K562 (cell line): Measurements from ENCODE around the gene PLEK2. TPM values are rescaled to one million over a fixed set of nuclear protein-coding genes. Genes with fewer than 3 reads are reported as not detected.
"Not testable (repeated sequence)": the region's sequence is repeated elsewhere in the genome, so short reads cannot be mapped to it uniquely, and the experiment has no call there.

ENCODE experiments used
- ATAC-seq: fragments of 200-7000 bp; cut with Tn5 transposase; 3 replicates; pipeline ENCODE4 v1.9.1; 2020; ENCODE audit warnings: moderate library complexity
- BruUV-seq: library from RNA; stranded (reverse); fragments of 400-500 nt; replicated peaks from 2 replicates; lab custom pipeline; 2021; lab: Mats Ljungman, UMichigan
- CTCF ChIA-PET: fragments of 300-600 bp; formaldehyde crosslinking; extraction: SDS; loops from one replicate; lab custom pipeline; 2021; ENCODE audit warnings: low intra/inter-chr PET ratio; lab: Yijun Ruan, JAX
- POLR2A ChIA-PET: fragments of 300-600, 350-650 bp; sonication (Branson Sonifier 250); formaldehyde crosslinking; extraction: SDS; loops from one replicate; lab custom pipeline; 2021; ENCODE audit warnings: antibody characterized with exemption, inconsistent platforms; lab: Yijun Ruan, JAX
- DNase-seq, 4 experiments: peaks; one replicate each; pipeline versions ENCODE4 v3.0.0 to v3.0.0-alpha.2; 2011 to 2018; ENCODE audit warnings: low spot score in 3 of 4, mixed read lengths in 3 of 4; ENCODE audit errors: extremely low read depth in 1 of 4
- FAIRE-seq: peaks from 2 replicates; lab custom pipeline; 2011; peaks lifted over from hg19 to GRCh38; lab: Jason Lieb, UNC
- H2AFZ ChIP-seq: 2 replicates; pipeline ENCODE4 v1.6.0; 2011; ENCODE audit warnings: low read depth, low read length, control low read depth, inconsistent platforms
- H3K27ac ChIP-seq: fragments of 200-600 bp; 3 replicates; pipeline ENCODE4 v1.8.0; 2011; ENCODE audit warnings: low read depth, mild to moderate bottlenecking, control low read depth, inconsistent platforms, low read length, moderate library complexity, mixed read lengths; ENCODE audit errors: extremely low read depth
- H3K27me3 ChIP-seq, 2 experiments: fragments of 300-600 bp in 1 of 2; 2 replicates in 1 of 2; 3 replicates in 1 of 2; pipeline versions ENCODE4 v1.6.0 to v1.8.0; 2011; ENCODE audit warnings: inconsistent platforms in 2 of 2, low read length in 2 of 2, mild to moderate bottlenecking in 1 of 2, mixed read lengths in 1 of 2, moderate library complexity in 1 of 2; ENCODE audit not compliant: control insufficient read depth in 2 of 2, insufficient read depth in 2 of 2
- H3K36me3 ChIP-seq: fragments of 300-600 bp; 3 replicates; pipeline ENCODE4 v1.8.0; 2011; ENCODE audit warnings: mild to moderate bottlenecking, low read length, inconsistent platforms; ENCODE audit not compliant: control insufficient read depth, insufficient read depth
- H3K4me1 ChIP-seq, 2 experiments: fragments of 200-600 bp in 1 of 2; replicated peaks in 1 of 2; 2 replicates in 1 of 2; 3 replicates in 1 of 2; pipeline versions ENCODE4 v1.5.1 to v1.8.0; 2011; ENCODE audit warnings: inconsistent platforms in 2 of 2, low read length in 2 of 2, mild to moderate bottlenecking in 1 of 2, mixed read lengths in 1 of 2, moderate library complexity in 1 of 2; ENCODE audit not compliant: control insufficient read depth in 2 of 2, insufficient read depth in 2 of 2
- H3K4me2 ChIP-seq: 2 replicates; pipeline ENCODE4 v1.6.1; 2011; ENCODE audit warnings: low read length, control low read depth, inconsistent platforms, mixed read lengths; ENCODE audit not compliant: insufficient read depth
- H3K4me3 ChIP-seq: fragments of 200-600 bp; sonication (generic), shearing (Covaris generic); 2 replicates; pipeline ENCODE4 v1.5.1; 2016; ENCODE audit warnings: control low read depth, inconsistent platforms
- H3K79me2 ChIP-seq: fragments of 200-600 bp; 3 replicates; pipeline ENCODE4 v1.8.0; 2011; ENCODE audit warnings: low read length, inconsistent platforms; ENCODE audit not compliant: control insufficient read depth, insufficient read depth
- H3K9ac ChIP-seq, 2 experiments: 2 replicates each; pipeline versions ENCODE4 v1.6.0 to v1.6.1; 2011; ENCODE audit warnings: low read depth in 2 of 2, low read length in 2 of 2, control low read depth in 1 of 2, inconsistent platforms in 1 of 2, mild to moderate bottlenecking in 1 of 2, mixed read lengths in 1 of 2; ENCODE audit not compliant: insufficient read depth in 1 of 2
- H3K9me1 ChIP-seq: one replicate; pipeline ENCODE4 v1.6.0; 2011; ENCODE audit warnings: inconsistent platforms, mild to moderate bottlenecking, low read length, moderate library complexity; ENCODE audit not compliant: control insufficient read depth, insufficient read depth
- H3K9me3 ChIP-seq: replicated peaks from 2 replicates; pipeline ENCODE4 v1.5.1; 2011; ENCODE audit warnings: low read depth, low read length, inconsistent platforms; ENCODE audit not compliant: control insufficient read depth, insufficient read depth
- H4K20me1 ChIP-seq: replicated peaks from 2 replicates; pipeline ENCODE4 v1.6.1; 2011; ENCODE audit warnings: low read length, inconsistent platforms, mixed read lengths; ENCODE audit not compliant: control insufficient read depth, insufficient read depth
- MEIS2 ChIP-seq: fragments of 450-650 bp; IDR thresholded peaks from 2 replicates; pipeline ENCODE4 v1.6.1; 2014; ENCODE audit warnings: mild to moderate bottlenecking; ENCODE audit not compliant: partially characterized antibody
- WGBS: fragments of 100-300 bp; shearing (Covaris generic); methylation state at CpG from one replicate; pipeline ENCODE4 v1.1.6; 2016; ENCODE audit warnings: low coverage, mixed read lengths; ENCODE audit not compliant: insufficient coverage; ENCODE audit errors: missing lambda C conversion rate; 5-methylcytosine and 5-hydroxymethylcytosine counted together
- in situ Hi-C: fragments of 300-500 bp; cut with MboI; formaldehyde crosslinking; loops from 4 replicates; pipeline ENCODE4 v1.15.0; 2018; ENCODE audit warnings: inconsistent platforms, mixed read lengths
- intact Hi-C: fragments of 100-400 bp; cut with micrococcal nuclease; formaldehyde crosslinking; loops from 2 replicates; pipeline ENCODE4 v1.14.2; 2022
- polyA plus RNA-seq, 8 experiments: library from polyadenylated mRNA; depleted of rRNA in 4 of 8; stranded (reverse) in 5 of 8; unstranded in 3 of 8; fragments of >200 nt; fragmentation: Nextera tagmentation in 2 of 8; fragmentation: Illumina TruSeq in 1 of 8; extraction: Ambion mirVana in 2 of 8; extraction: Trizol in 1 of 8; gene quantifications; 2 replicates each; pipeline versions ENCODE4 v1.2.1 to v1.2.3, GENCODE V29; 2011 to 2014; ENCODE audit warnings: inconsistent platforms in 1 of 8, missing spikeins in 1 of 8
- total RNA-seq, 7 experiments: library from RNA; depleted of rRNA in 6 of 7; stranded (reverse); fragments of >200 nt in 6 of 7; fragmentation: Illumina TruSeq in 2 of 7; extraction: Trizol in 2 of 7; gene quantifications; 2 replicates each; pipeline versions ENCODE4 v1.2.1 to v1.2.3, GENCODE V29; 2011 to 2021; ENCODE audit warnings: low replicate concordance in 1 of 7
- TF ChIP-seq, protein P1 (sequence below): fragments of 200-800 bp; sonication (Bioruptor generic); IDR thresholded peaks from 2 replicates; pipeline ENCODE4 v1.6.1; 2017; ENCODE audit warnings: missing genetic modification characterization, missing compliant biosample characterization
- TF ChIP-seq, protein P2 (sequence below), 2 experiments: IDR thresholded peaks in 1 of 2; conservative IDR thresholded peaks in 1 of 2; 2 replicates each; pipeline ENCODE4 v1.6.1; 2016; ENCODE audit warnings: low read depth in 2 of 2, mild to moderate bottlenecking in 1 of 2, missing compliant biosample characterization in 1 of 2, missing genetic modification characterization in 1 of 2, moderate library complexity in 1 of 2

PLEK2 gene
- total and polyA plus RNA-seq, 9 of the 15 experiments (the other 6 are each of a cell fraction or from before 2014, with no cell fraction given) = not detected

GRCh38 chr14:67451667-67452066 lies 39.7 kb upstream of the PLEK2 start:
- H2AFZ ChIP-seq, H3K4me1 ChIP-seq, H3K27ac ChIP-seq, CTCF ChIA-PET, in situ Hi-C loops, H3K4me2 ChIP-seq, H3K79me2 ChIP-seq, H3K9me3 ChIP-seq, H3K9me1 ChIP-seq, H4K20me1 ChIP-seq, H3K9ac ChIP-seq, FAIRE-seq, H3K36me3 ChIP-seq, DNase-seq, H3K4me3 ChIP-seq, intact Hi-C loops, H3K27me3 ChIP-seq, BruUV-seq: not testable (repeated sequence)
- 5% methylated on average over 4 of the region's 6 CpGs for WGBS
- TF ChIP-seq, protein P1, sequence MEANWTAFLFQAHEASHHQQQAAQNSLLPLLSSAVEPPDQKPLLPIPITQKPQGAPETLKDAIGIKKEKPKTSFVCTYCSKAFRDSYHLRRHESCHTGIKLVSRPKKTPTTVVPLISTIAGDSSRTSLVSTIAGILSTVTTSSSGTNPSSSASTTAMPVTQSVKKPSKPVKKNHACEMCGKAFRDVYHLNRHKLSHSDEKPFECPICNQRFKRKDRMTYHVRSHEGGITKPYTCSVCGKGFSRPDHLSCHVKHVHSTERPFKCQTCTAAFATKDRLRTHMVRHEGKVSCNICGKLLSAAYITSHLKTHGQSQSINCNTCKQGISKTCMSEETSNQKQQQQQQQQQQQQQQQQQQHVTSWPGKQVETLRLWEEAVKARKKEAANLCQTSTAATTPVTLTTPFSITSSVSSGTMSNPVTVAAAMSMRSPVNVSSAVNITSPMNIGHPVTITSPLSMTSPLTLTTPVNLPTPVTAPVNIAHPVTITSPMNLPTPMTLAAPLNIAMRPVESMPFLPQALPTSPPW (CRISPR knock-in tag) = peak; percentile 54
- TF ChIP-seq, protein P2, sequence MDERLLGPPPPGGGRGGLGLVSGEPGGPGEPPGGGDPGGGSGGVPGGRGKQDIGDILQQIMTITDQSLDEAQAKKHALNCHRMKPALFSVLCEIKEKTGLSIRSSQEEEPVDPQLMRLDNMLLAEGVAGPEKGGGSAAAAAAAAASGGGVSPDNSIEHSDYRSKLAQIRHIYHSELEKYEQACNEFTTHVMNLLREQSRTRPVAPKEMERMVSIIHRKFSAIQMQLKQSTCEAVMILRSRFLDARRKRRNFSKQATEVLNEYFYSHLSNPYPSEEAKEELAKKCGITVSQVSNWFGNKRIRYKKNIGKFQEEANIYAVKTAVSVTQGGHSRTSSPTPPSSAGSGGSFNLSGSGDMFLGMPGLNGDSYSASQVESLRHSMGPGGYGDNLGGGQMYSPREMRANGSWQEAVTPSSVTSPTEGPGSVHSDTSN (CRISPR knock-in tag; IDR thresholded peaks at IDR 0.05; ENCODE audit: low read depth) = not testable (repeated sequence)
- TF ChIP-seq, protein P2 (tag; conservative IDR thresholded peaks at IDR 0.05; ENCODE audit: low read depth) = peak; percentile 69
- peak; percentile 52 for TF ChIP-seq MEIS2
- POLR2A ChIA-PET = interaction anchor here (0.9 kb wide), 1 partner anchor 24 kb away, joined by 3 read pairs; no protein-coding TSS in a partner anchor
- ATAC-seq = 0 out of 3 replicates have a peak, but pooled peaks have one; percentile 31
